AG04449 (cell line): ENCODE data around the gene RBM33.

Source experiments
- CTCF ChIA-PET: fragments of 350-600 bp; formaldehyde crosslinking; extraction: SDS; loops from one replicate; lab custom pipeline; 2021; ENCODE audit warnings: antibody characterized with exemption; lab: Yijun Ruan, JAX
- POLR2A ChIA-PET: fragments of 400-600, 350-600 bp; formaldehyde crosslinking; extraction: SDS; loops from one replicate; lab custom pipeline; 2020; ENCODE audit warnings: antibody characterized with exemption, inconsistent platforms; lab: Yijun Ruan, JAX
- DNase-seq: peaks from one replicate; pipeline ENCODE4 v3.0.0-alpha.2; 2010; ENCODE audit warnings: low read depth, low spot score
- H3K4me3 ChIP-seq: 2 replicates; pipeline ENCODE4 v1.5.1; 2011; ENCODE audit warnings: low read depth, mild to moderate bottlenecking, control low read depth, low read length
- CTCF ChIP-seq: IDR thresholded peaks from one replicate; pipeline ENCODE4 v1.5.1; 2011; ENCODE audit warnings: mild to moderate bottlenecking, moderate library complexity, low read length, control low read depth, inconsistent platforms; ENCODE audit not compliant: insufficient read depth; ENCODE audit errors: missing control alignments

The RBM33 gene

DNA sequence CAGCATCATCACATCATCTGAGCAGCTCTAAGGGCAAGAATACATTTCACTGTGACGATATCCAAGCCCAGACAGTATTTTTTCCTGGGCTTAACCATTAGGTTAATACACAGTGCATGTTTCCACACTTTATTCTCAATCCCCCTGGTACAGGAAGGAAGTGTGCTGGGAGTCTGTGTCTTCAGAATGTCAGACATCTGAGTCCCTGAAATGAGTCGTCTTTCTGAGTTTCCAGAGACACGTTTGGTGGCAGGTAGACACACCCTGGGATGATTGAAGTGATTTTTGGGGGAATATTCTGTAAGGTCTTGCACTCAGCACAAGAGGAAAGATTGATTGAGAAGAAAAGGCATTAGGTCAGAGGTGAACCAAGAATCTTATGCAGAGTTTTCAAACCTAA lies 180.9 kb downstream of the RBM33 start:
- POLR2A ChIA-PET = no interaction called here

GRCh38 chr7:155829796-155830470 lies 185.5 kb downstream of the RBM33 start:
- TF ChIP-seq CTCF = no peak
- CTCF ChIA-PET = no interaction called here
- DNase-seq = no peak
- no peak overlapping the region for H3K4me3 ChIP-seq
- POLR2A ChIA-PET = no interaction called here

More for the DNA sequence above, 180.9 kb downstream of the RBM33 start:
- no peak overlapping the region for H3K4me3 ChIP-seq
- CTCF ChIA-PET = interaction anchor here (0.8 kb wide), 1 partner anchor 9 kb away, joined by 3 read pairs; no protein-coding TSS in a partner anchor
- DNase-seq = no peak
- TF ChIP-seq CTCF = no peak
